GM21447 (cell line): ENCODE results near the gene LST1.
A peak's percentile ranks its signal among the peaks of the same experiment; 100 is the strongest.

Experiments
- ATAC-seq: cut with Tn5 transposase; IDR thresholded peaks from one replicate; pipeline ENCODE4 v1.9.1; 2021; ENCODE audit not compliant: unreplicated experiment

Gene LST1

GRCh38 chr6:31619805-31620585, 33.9 kb downstream of the LST1 start:
- ATAC-seq, result peak; percentile 80

DNA sequence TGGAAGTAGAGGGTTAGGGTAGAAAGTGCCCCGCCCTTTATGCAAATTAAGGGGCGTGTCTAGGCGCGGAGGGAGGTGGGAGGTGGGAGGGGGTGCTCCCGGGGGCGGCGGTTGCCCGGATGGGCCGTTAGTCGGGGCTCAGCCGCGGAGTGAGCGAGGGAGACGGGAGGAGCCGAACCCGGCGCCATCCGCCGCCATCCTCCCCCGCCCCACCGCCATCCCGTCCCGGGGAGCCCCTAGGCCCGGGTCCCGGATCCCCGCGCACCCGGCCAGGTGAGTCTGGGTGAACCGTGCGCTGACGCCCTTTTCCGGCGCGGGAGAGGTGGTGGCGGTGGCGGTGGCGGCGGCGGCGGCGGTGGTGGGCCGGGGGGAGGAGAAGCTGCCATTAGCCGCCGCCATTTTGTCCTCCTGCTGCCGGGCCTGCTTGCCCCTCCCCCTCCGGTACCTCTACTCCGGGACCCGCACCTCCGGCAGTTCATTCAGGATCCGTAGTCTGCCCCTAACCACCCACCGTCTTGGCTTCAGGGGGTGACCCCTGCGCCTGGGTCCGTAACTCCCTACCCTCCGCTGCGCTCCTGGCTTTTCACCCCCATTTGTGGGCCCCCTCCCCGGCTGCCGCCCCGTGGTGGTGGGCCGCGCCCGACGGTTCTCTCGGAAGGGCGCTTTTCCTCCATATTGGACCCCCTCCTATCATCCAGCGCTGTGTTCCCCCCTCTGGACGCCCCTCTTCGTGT, 34.7 kb downstream of the LST1 start, which contains the start of gene PRRC2A:
Gene PRRC2A (plus strand): TSS at position 130 of the 734 bp plus-strand sequence. CDS start 2,075 bp downstream, outside the sequence.
- peak; percentile 29 for ATAC-seq

DNA sequence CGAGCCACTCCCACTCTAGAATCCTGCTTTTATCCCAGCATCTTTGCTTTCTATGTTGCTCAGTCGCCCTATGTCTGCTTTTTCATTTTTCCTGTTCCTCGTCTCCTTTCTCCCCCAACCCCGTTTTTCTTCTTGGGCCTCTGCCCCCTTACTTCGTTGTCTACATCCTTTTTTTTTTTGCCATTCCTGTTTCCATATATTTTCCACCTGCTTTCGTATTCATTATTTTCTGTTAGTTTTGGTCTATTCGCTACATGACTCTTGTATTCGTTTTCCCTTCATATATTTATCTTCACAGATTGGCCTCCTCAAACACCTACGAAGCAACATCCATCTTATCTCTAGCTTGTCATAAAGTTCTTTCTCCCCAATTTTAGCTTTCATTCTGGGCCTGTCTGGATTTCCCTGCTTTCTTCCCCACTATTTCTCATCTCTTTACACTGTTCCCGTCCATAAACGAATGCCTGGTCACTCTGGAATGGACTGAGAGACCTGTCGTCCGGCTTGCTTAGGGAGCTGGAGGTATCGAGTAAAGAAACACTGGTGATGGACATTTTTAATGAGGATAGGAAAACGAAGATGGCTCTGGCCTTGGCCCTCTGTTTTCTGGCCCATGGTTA, 35.4 kb downstream of the LST1 start:
- ATAC-seq, result no peak

- no peak for ATAC-seq
Observed at GRCh38 chr6:31621991-31622390, 35.9 kb downstream of the LST1 start.

GRCh38 chr6:31622684-31623091, 36.6 kb downstream of the LST1 start:
- ATAC-seq, result no peak

DNA sequence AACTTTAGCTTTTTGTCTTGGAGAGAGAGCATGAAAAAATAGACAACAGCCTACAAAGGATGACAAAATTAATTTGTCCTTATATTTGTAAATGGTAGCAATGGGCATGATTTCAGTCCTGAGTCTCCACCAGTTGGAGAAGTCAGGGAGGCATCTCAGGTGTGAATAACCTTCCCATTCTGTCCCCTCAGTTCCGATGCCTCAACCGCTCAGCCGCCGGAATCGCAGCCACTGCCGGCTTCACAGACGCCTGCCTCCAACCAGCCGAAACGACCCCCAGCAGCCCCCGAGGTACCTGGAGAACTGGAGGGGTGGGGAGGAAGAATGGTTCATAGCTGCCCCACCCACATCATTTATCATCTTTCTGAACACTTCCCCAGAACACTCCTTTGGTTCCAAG, 38.0 kb downstream of the LST1 start:
- ATAC-seq, result no peak

DNA sequence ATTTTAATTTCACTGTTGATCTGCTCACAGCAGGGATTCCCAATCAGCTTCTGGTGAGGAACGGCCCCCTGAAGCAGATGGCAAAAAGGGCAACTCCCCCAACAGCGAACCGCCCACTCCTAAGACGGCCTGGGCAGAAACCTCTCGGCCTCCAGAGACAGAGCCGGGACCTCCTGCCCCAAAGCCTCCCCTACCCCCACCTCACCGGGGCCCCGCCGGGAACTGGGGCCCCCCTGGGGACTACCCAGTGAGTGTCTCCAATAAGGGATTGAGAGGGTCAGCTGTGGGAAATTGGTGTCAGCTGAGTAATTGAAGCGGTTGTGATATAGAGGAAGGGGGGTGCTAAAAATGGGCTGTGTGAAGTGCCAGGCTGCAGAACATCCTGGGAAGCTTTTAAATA, 40.9 kb downstream of the LST1 start:
- no peak for ATAC-seq

- ATAC-seq, result no peak
Observed at GRCh38 chr6:31627690-31628287, 41.7 kb downstream of the LST1 start.

DNA sequence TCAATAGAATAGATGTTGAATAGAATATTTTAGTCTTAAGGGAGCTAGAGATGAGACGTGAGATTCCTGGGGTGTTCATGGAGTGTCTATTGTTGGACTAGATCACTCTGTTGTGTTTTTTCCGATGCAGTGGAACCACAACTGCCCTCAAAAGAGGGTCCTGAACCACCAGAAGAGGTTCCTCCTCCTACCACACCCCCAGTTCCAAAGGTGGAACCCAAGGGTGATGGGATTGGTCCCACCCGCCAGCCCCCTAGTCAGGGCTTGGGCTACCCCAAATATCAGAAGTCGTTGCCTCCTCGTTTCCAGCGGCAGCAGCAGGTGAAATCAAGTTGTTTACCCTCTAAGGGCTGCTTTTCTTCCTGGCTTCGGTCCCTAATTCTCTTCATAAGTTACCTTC, 42.9 kb downstream of the LST1 start:
- ATAC-seq, result no peak

DNA sequence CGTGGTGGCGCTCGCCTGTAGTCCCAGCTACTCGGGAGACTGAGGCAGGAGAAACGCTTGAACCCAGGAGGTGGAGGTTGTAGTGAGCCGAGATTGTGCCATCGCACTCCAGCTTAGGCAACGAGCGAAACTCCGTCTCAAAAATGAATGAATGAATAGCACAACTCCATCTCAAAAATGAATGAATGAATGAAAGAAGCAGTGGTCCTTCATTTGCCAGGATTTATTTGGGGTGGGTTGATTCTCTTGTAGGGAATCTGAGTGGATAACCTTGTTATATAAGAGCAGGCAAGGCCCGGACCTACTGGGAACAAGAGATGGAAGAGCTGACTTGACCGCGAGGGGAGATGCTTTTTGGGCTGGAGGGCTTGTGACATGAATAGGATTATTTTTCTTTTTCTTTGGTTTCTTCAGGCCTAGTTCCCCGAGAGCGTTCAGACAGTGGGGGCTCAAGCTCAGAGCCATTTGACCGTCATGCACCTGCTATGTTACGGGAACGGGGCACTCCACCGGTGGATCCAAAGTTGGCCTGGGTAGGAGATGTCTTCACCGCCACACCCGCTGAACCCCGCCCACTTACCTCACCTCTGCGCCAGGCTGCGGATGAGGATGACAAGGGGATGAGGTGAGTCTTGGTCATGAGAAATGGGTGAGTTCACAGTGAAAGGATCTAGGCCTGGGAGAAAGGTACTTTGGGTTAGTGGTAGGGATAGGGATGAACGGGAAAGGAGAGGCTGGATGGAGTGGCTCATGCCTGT, 44.3 kb downstream of the LST1 start:
- ATAC-seq, result no peak

DNA sequence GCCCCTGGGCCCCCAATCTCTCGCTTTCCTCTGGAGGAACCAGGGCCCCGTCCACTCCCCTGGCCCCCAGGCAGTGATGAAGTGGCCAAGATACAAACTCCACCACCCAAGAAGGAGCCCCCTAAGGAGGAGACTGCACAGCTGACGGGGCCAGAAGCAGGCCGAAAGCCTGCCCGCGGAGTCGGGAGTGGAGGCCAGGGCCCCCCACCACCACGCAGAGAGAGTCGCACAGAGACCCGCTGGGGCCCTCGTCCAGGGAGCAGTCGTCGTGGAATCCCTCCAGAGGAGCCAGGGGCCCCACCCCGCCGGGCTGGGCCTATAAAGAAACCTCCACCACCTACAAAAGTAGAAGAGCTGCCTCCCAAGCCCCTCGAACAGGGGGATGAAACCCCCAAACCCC, 45.1 kb downstream of the LST1 start:
- no peak for ATAC-seq

- ATAC-seq, result no peak
Observed at GRCh38 chr6:31631681-31632278, 45.7 kb downstream of the LST1 start.

DNA sequence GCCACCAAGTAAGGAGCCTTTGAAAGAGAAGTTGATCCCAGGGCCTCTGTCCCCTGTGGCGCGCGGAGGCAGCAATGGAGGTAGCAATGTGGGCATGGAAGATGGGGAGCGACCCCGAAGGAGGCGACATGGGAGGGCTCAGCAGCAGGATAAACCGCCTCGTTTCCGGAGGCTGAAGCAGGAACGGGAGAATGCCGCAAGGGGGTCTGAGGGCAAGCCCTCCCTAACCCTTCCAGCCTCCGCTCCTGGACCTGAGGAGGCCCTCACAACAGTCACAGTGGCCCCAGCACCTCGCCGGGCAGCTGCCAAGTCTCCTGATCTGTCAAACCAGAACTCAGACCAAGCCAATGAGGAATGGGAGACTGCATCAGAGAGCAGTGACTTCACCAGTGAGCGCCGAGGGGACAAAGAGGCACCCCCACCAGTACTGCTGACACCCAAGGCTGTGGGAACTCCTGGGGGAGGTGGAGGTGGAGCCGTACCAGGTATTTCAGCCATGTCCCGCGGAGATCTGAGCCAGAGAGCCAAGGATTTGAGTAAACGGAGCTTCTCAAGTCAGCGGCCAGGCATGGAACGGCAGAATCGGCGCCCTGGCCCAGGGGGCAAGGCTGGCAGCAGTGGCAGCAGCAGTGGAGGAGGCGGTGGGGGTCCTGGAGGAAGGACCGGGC, 46.3 kb downstream of the LST1 start:
- ATAC-seq, result no peak

GRCh38 chr6:31633447-31633846, 47.4 kb downstream of the LST1 start:
- no peak for ATAC-seq

- no peak for ATAC-seq
Observed at GRCh38 chr6:31634131-31634530, 48.1 kb downstream of the LST1 start.

DNA sequence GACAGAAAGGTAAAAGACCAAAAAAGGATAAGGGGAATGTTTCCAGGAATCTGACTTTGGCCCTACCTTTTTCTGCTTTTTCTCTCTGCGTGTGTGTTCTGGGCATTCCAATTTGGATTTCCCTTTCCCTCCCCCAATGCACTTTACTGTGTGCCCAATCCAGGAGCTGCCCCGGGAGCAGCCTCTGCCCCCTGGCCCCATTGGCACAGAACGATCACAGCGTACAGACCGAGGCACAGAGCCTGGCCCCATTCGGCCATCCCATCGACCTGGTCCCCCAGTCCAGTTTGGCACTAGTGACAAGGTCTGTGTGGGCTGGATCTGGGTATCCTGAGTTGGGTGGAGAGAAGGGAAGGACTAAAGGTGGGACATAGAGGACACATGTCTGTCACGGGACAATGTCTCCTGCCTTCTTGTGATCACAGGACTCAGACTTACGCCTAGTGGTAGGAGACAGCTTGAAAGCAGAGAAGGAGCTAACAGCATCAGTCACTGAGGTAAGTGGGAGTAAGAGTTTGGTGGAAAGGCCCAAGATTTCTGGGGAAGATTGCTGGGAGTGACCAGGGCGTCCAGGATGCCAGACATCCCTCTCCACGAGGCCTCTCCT, 49.0 kb downstream of the LST1 start:
- no peak for ATAC-seq

DNA sequence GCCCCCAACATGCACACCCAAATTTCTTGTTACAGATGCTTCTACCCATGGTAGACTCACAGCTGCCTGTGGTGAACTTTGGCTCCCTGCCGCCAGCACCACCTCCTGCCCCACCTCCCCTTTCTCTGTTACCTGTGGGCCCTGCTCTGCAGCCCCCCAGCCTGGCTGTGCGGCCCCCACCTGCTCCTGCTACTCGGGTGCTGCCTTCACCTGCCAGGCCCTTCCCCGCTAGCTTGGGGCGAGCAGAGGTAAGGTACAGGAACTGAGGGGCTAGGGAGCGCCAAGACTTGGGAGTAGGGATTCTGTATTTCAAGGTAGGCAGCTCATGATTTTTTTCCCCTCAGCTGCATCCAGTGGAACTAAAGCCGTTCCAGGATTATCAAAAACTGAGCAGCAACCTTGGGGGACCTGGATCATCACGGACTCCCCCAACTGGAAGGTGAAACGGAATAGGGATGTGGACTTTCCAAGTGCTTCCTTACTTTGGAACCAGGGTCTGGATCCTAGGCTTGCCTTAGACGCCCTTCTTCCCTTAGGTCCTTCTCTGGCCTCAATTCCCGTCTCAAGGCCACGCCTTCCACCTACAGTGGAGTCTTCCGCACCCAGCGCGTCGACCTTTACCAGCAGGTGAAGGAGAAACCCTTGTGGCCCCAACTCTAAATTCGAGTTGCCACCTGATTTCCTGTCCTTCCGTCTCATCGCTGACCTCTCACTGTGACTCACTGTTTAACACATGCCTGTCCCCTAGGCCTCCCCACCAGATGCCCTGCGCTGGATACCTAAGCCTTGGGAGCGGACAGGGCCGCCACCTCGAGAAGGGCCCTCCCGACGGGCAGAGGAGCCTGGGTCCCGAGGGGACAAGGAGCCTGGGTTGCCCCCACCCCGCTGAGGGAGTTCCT, 50.9 kb downstream of the LST1 start:
- no peak for ATAC-seq
